H9 (cell line): Measurements from ENCODE around the gene AFDN. TPM values are rescaled to one million over a fixed set of nuclear protein-coding genes. Genes with fewer than 3 reads are reported as not detected.

Experiments used
- DNase-seq: peaks from one replicate; pipeline ENCODE4 v3.0.0-alpha.2; 2017
- H2AFZ ChIP-seq: one replicate; pipeline ENCODE4 v1.6.1; 2013; ENCODE audit warnings: mild to moderate bottlenecking, low read length, control low read depth, moderate library complexity
- H2AK5ac ChIP-seq: 2 replicates; pipeline ENCODE4 v1.6.1; 2013; ENCODE audit warnings: low read length, control low read depth, mixed read lengths; ENCODE audit not compliant: insufficient read length
- H2BK120ac ChIP-seq: one replicate; pipeline ENCODE4 v1.6.1; 2013; ENCODE audit warnings: low read depth, mild to moderate bottlenecking, low read length, control low read depth, inconsistent platforms; ENCODE audit not compliant: poor library complexity, severe bottlenecking
- H2BK12ac ChIP-seq: 2 replicates; pipeline ENCODE4 v1.6.1; 2013; ENCODE audit warnings: low read length, control low read depth, mixed read lengths, low read depth; ENCODE audit not compliant: insufficient read length
- H2BK15ac ChIP-seq: 2 replicates; pipeline ENCODE4 v1.6.1; 2013; ENCODE audit warnings: low read depth, low read length, control low read depth
- H2BK20ac ChIP-seq: one replicate; pipeline ENCODE4 v1.6.1; 2013; ENCODE audit warnings: low read depth, mild to moderate bottlenecking, low read length, control low read depth, inconsistent platforms; ENCODE audit not compliant: poor library complexity, severe bottlenecking
- H2BK5ac ChIP-seq: 2 replicates; pipeline ENCODE4 v1.6.1; 2013; ENCODE audit warnings: low read length, control low read depth, mixed read lengths; ENCODE audit not compliant: insufficient read length
- H3K14ac ChIP-seq: 2 replicates; pipeline ENCODE4 v1.6.1; 2013; ENCODE audit warnings: low read length, control low read depth; ENCODE audit not compliant: insufficient read depth
- H3K18ac ChIP-seq: 2 replicates; pipeline ENCODE4 v1.6.1; 2013; ENCODE audit warnings: low read depth, mild to moderate bottlenecking, mixed read lengths, low read length, control low read depth; ENCODE audit not compliant: insufficient read length
- H3K23ac ChIP-seq: 2 replicates; pipeline ENCODE4 v1.6.1; 2013; ENCODE audit warnings: low read length, control low read depth, mixed read lengths, low read depth; ENCODE audit not compliant: insufficient read length
- H3K23me2 ChIP-seq: 2 replicates; pipeline ENCODE4 v1.6.1; 2013; ENCODE audit warnings: low read depth, mild to moderate bottlenecking, mixed read lengths, low read length, control low read depth; ENCODE audit not compliant: insufficient read length, poor library complexity, severe bottlenecking
- H3K27ac ChIP-seq: 2 replicates; pipeline ENCODE4 v1.5.1; 2013; ENCODE audit warnings: low read length, control low read depth, mixed read lengths, low read depth; ENCODE audit not compliant: insufficient read length
- H3K27me3 ChIP-seq: 2 replicates; pipeline ENCODE4 v1.6.1; 2013; ENCODE audit warnings: low read length, control low read depth, inconsistent platforms; ENCODE audit not compliant: insufficient read depth
- H3K4ac ChIP-seq: 2 replicates; pipeline ENCODE4 v1.6.1; 2013; ENCODE audit warnings: low read depth, mild to moderate bottlenecking, control low read depth, inconsistent platforms, low read length, moderate library complexity
- H3K4me1 ChIP-seq: 2 replicates; pipeline ENCODE4 v1.6.1; 2013; ENCODE audit warnings: low read length, control low read depth, inconsistent platforms; ENCODE audit not compliant: insufficient read depth
- H3K4me2 ChIP-seq: 2 replicates; pipeline ENCODE4 v1.6.1; 2013; ENCODE audit warnings: low read length, control low read depth, mixed read lengths; ENCODE audit not compliant: insufficient read length, insufficient read depth
- H3K56ac ChIP-seq: 2 replicates; pipeline ENCODE4 v1.6.1; 2013; ENCODE audit warnings: low read depth, mild to moderate bottlenecking, mixed read lengths, low read length, control low read depth; ENCODE audit not compliant: insufficient read length
- H3K79me1 ChIP-seq: 2 replicates; pipeline ENCODE4 v1.6.1; 2013; ENCODE audit warnings: low read depth, mild to moderate bottlenecking, moderate library complexity, low read length, control low read depth, inconsistent platforms; ENCODE audit not compliant: insufficient read depth, poor library complexity, severe bottlenecking
- H3K79me2 ChIP-seq: 2 replicates; pipeline ENCODE4 v1.6.1; 2013; ENCODE audit warnings: low read length, control low read depth, inconsistent platforms; ENCODE audit not compliant: insufficient read depth
- H3K9ac ChIP-seq: 2 replicates; pipeline ENCODE4 v1.6.1; 2013; ENCODE audit warnings: low read length, control low read depth, mixed read lengths; ENCODE audit not compliant: insufficient read length; ENCODE audit errors: extremely low read depth
- H3K9me3 ChIP-seq: one replicate; pipeline ENCODE4 v1.6.1; 2013; ENCODE audit warnings: low read depth, low read length, inconsistent platforms; ENCODE audit not compliant: control insufficient read depth
- H3T11ph ChIP-seq: one replicate; pipeline ENCODE4 v1.6.1; 2013; ENCODE audit warnings: mild to moderate bottlenecking, low read length, control low read depth, inconsistent platforms
- H4K20me1 ChIP-seq: one replicate; pipeline ENCODE4 v1.6.1; 2013; ENCODE audit not compliant: control insufficient read depth, insufficient read length, insufficient read depth
- H4K5ac ChIP-seq: 2 replicates; pipeline ENCODE4 v1.6.1; 2013; ENCODE audit warnings: low read depth, mild to moderate bottlenecking, mixed read lengths, low read length, control low read depth; ENCODE audit not compliant: insufficient read length
- H4K8ac ChIP-seq: replicated peaks from 2 replicates; pipeline ENCODE4 v1.6.1; 2013; ENCODE audit warnings: low read length, control low read depth, mixed read lengths, low read depth; ENCODE audit not compliant: insufficient read length
- H4K91ac ChIP-seq: 2 replicates; pipeline ENCODE4 v1.6.1; 2013; ENCODE audit warnings: low read depth, mild to moderate bottlenecking, moderate library complexity, mixed read lengths, low read length, control low read depth; ENCODE audit not compliant: insufficient read length
- H3K27ac Mint-ChIP-seq, 3 experiments: 2 replicates in 2 of 3; 3 replicates in 1 of 3; pipeline ENCODE4 v1.8.0; 2020 to 2021; ENCODE audit warnings: mixed read lengths in 3 of 3, mild to moderate bottlenecking in 1 of 3, moderate library complexity in 1 of 3
- H3K27me3 Mint-ChIP-seq: 2 replicates; pipeline ENCODE4 v1.8.0; 2021; ENCODE audit warnings: low read depth, mild to moderate bottlenecking, moderate library complexity, mixed read lengths
- H3K36me3 Mint-ChIP-seq, 3 experiments: 2 replicates in 2 of 3; 3 replicates in 1 of 3; pipeline ENCODE4 v1.8.0; 2020 to 2021; ENCODE audit warnings: low read depth in 3 of 3, mixed read lengths in 3 of 3; ENCODE audit not compliant: insufficient read depth in 1 of 3
- H3K4me1 Mint-ChIP-seq, 2 experiments: 2 replicates each; pipeline ENCODE4 v1.8.0; 2020; ENCODE audit warnings: mixed read lengths in 2 of 2
- H3K4me3 Mint-ChIP-seq, 2 experiments: 2 replicates in 1 of 2; 3 replicates in 1 of 2; pipeline ENCODE4 v1.8.0; 2020 to 2021; ENCODE audit warnings: mild to moderate bottlenecking in 2 of 2, mixed read lengths in 2 of 2, moderate library complexity in 1 of 2
- H3K9me3 Mint-ChIP-seq, 2 experiments: 2 replicates in 1 of 2; 3 replicates in 1 of 2; pipeline ENCODE4 v1.8.0; 2020; ENCODE audit warnings: mild to moderate bottlenecking in 2 of 2, mixed read lengths in 2 of 2, moderate library complexity in 1 of 2
- CTCF ChIP-seq: fragments of 200-600 bp; sonication (generic); conservative IDR thresholded peaks from 3 replicates; pipeline ENCODE4 v1.8.0; 2021; ENCODE audit warnings: antibody characterized with exemption, mild to moderate bottlenecking
- WGBS: extraction: QIAGEN DNeasy Blood & Tissue Kit; methylation state at CpG from one replicate; pipeline ENCODE4 v1.1.7; 2013; ENCODE audit warnings: missing lambda C conversion rate, low lambda C conversion rate, mixed read lengths; ENCODE audit not compliant: insufficient read length; ENCODE audit errors: extremely low coverage; 5-methylcytosine and 5-hydroxymethylcytosine counted together
- total RNA-seq: library from RNA; stranded (reverse); gene quantifications from 2 replicates; pipeline ENCODE4 v1.2.1, GENCODE V29; 2021

Gene AFDN
- total RNA-seq, 1 experiment from 2014 or later: 157 TPM

GRCh38 chr6:167984876-167985604 lies 158.3 kb downstream of the AFDN start:
- Histone ChIP-seq H2BK5ac (no peak overlapping the region), H3K9me3 (no peaks in the 10 kb centered on the region), H3K23ac (no peak overlapping the region), H4K8ac (no peak overlapping the region), H4K20me1 (no peaks in the 10 kb centered on the region), H2BK120ac (no peak overlapping the region), H2AK5ac (no peak overlapping the region), H3K4me2 (no peak overlapping the region), H2BK12ac (no peak overlapping the region), H3K14ac (no peak overlapping the region), H3K27me3 (no peaks in the 10 kb centered on the region), H3K79me2 (no peaks in the 10 kb centered on the region), H3K79me1 (no peaks in the 10 kb centered on the region), H2BK15ac (no peak overlapping the region), H3K23me2 (no peaks in the 10 kb centered on the region), H2AFZ (no peak overlapping the region), H3K4me1 (no peaks in the 10 kb centered on the region), H3K9ac (no peak overlapping the region), H3K4ac (no peak overlapping the region), H3K18ac (no peak overlapping the region), H4K91ac (no peak overlapping the region), H3T11ph (no peak overlapping the region), H3K27ac (no peak overlapping the region), H3K56ac (no peak overlapping the region), H2BK20ac (no peak overlapping the region), H4K5ac (no peak overlapping the region)
- WGBS: no CpG with 5 or more reads among the region's 13 CpGs
- peaks cover 0 to 2% of the 10 kb centered on the region in 2 experiments; a peak in 1 of 4 replicates for H3K4me1 Mint-ChIP-seq
- DNase-seq: no peak
- peaks cover 8% of the 10 kb centered on the region in 2 experiments; a peak in 4 of 5 replicates for H3K9me3 Mint-ChIP-seq
- no peak for TF ChIP-seq CTCF
- peaks cover 0 to 8% (median 2%) of the 10 kb centered on the region in 3 experiments; a peak in 1 of 7 replicates for H3K36me3 Mint-ChIP-seq
- no peak overlapping the region for H3K4me3 Mint-ChIP-seq
- peaks cover 2% of the 10 kb centered on the region for H3K27me3 Mint-ChIP-seq
- H3K27ac Mint-ChIP-seq: peak overlapping the region in 1 of 3 experiments; percentile 47; a peak in 1 of 7 replicates
